GM08714 (cell line): ENCODE results near the gene CD151.

Experiments used
- H3K4me3 ChIP-seq: fragments of 200-500 bp; sonication (Bioruptor generic); 2 replicates; pipeline ENCODE4 v1.5.1; 2014; ENCODE audit warnings: mild to moderate bottlenecking, low read length, inconsistent platforms
- ZNF274 ChIP-seq: IDR thresholded peaks from 2 replicates; pipeline ENCODE4 v1.6.1; 2012; ENCODE audit warnings: mild to moderate bottlenecking, low read depth, low read length

The CD151 gene

GRCh38 chr11:833849-834311, 1.1 kb downstream of the CD151 start:
- H3K4me3 ChIP-seq, result no peak overlapping the region
- no peak for TF ChIP-seq ZNF274

- no peak overlapping the region for H3K4me3 ChIP-seq
- no peak for TF ChIP-seq ZNF274
Observed at GRCh38 chr11:834371-835316, 1.9 kb downstream of the CD151 start.

- no peak for TF ChIP-seq ZNF274
- H3K4me3 ChIP-seq, result no peak overlapping the region
Observed at GRCh38 chr11:836274-836673, 3.5 kb downstream of the CD151 start.

GRCh38 chr11:836700-837099, 3.9 kb downstream of the CD151 start:
- no peak for TF ChIP-seq ZNF274

GRCh38 chr11:837189-837989, 4.6 kb downstream of the CD151 start:
- H3K4me3 ChIP-seq, result no peak overlapping the region
- TF ChIP-seq ZNF274, result no peak

More at GRCh38 chr11:836700-837099, 3.9 kb downstream of the CD151 start:
- no peak overlapping the region for H3K4me3 ChIP-seq

- no peak for TF ChIP-seq ZNF274
- no peak overlapping the region for H3K4me3 ChIP-seq
Observed at GRCh38 chr11:837990-838307, 5.2 kb downstream of the CD151 start.

- TF ChIP-seq ZNF274, result no peak
- no peak overlapping the region for H3K4me3 ChIP-seq
Observed at GRCh38 chr11:838441-839279, 5.9 kb downstream of the CD151 start.

GRCh38 chr11:839280-839623, 6.5 kb downstream of the CD151 start:
- no peak for TF ChIP-seq ZNF274
- H3K4me3 ChIP-seq, result no peak overlapping the region

- TF ChIP-seq ZNF274, result no peak
- H3K4me3 ChIP-seq, result no peak overlapping the region
Observed at GRCh38 chr11:839875-840617, 7.3 kb downstream of the CD151 start.

GRCh38 chr11:841981-842369, 9.2 kb downstream of the CD151 start:
- H3K4me3 ChIP-seq, result peak overlapping the region; percentile 93
- no peak for TF ChIP-seq ZNF274

- no peak for TF ChIP-seq ZNF274
- peak within 1 kb of the TSS; percentile 93 for H3K4me3 ChIP-seq
Observed at GRCh38 chr11:842370-843002, 9.7 kb downstream of the CD151 start, which contains the start of the genes POLR2L and TSPAN4. POLR2L (minus strand) TSS chr11:842529; CDS start chr11:842508, 21 bp downstream. TSPAN4 (plus strand) TSS chr11:842852; CDS start chr11:850305, 7,453 bp downstream.

- TF ChIP-seq ZNF274, result no peak
Observed at GRCh38 chr11:843086-843734, 10.5 kb downstream of the CD151 start.

More at GRCh38 chr11:843086-843734, 10.5 kb downstream of the CD151 start:
- H3K4me3 ChIP-seq, result peak overlapping the region; percentile 93
